GM19238 (cell line): ENCODE data around the gene UBR3.

Experiments
- DNase-seq: peaks from one replicate; pipeline ENCODE4 v3.0.0; 2011; ENCODE audit warnings: low spot score; ENCODE audit not compliant: insufficient read length

Gene UBR3

DNA sequence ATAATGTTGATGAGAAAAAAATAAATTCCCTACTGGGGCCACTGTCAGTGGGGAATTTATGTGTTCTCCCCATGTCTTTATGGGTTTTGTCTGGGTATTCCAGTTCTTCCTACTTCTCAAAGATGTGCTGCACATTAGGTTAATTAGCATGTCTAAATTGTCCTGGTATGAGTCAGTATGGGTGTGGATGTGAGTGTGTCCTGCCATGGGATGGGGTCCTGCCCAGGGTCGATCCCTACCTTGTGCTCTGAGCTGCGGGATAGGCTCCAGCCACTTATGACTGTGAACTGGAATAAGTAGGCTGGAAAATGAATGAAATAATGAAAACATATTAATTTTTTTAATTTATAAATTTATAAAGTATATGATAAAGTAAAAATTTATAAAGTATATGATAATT is 167.5 kb downstream of the UBR3 start:
- DNase-seq = no peak

DNA sequence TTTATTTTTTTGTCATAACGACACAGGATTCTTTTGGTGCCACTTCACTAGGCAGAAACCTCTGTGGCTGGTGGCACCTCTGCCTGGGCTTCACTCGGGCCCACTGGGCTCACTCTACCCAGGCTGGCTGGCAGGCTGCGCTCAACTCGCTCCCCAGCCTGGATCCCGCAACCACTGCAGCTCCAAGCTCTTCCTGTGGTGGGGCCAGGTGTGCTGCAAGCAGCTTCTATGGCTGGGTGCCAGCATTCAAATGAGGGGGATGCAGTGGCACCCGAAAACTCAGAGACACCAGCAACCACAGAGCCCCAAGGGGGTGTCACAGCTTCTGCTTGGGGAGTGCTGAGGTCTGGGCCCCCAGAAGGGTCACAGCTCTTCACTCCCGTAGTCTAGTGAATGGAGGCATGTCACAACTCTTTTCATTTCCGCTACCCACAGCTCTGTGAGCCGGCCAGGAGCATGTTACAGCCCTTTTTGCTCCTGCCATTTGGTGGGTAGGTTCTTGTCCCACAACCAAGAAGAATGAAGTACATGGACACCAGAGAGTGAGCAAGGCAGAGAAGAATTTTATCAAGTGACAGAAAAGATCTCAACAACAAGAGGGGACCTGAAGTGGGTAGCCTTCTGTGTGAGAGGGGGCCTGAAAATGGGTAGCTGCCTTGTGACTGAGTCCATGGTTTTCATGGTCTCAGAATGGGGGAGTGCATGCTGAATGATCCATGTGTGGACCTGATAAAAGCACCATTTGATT is 170.1 kb downstream of the UBR3 start:
- DNase-seq = no peak

DNA sequence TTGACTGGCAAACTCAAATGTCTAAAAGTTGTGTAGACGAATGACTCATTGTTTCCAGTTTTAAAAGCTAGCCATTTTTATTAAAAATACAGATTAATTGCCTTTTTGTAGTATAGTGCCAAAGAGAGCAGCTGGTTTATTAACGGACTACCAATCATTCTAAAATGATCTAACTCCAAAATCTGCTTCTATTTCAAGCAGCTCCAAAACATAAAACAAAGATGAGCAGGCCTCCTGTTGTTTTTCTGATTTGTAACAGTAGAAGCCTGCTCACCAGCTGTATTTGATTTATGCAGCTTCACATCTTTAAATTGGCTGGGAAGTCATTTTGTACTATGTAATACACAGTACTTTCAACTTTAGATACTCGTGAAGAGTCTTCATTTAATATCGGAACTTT is 171.8 kb downstream of the UBR3 start:
- no peak for DNase-seq

DNA sequence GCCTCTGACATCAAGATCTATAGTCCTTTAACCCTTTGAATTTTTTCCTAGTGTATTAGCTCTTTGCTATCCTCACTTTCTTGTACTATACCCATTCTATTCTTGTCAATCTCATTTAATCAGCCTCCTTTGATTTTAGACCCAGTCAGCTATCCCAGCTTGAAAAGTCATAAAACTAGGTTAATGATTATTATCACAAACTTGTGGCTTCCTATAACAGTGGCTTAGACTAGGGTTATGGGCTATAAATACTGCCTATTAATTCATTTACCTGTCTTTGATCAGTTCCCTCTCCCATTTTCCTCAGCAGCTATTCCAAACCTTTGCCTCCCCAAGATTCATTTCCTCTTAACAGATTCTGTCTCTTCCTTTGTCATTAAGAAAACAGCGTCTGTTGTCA is 174.8 kb downstream of the UBR3 start:
- no peak for DNase-seq

DNA sequence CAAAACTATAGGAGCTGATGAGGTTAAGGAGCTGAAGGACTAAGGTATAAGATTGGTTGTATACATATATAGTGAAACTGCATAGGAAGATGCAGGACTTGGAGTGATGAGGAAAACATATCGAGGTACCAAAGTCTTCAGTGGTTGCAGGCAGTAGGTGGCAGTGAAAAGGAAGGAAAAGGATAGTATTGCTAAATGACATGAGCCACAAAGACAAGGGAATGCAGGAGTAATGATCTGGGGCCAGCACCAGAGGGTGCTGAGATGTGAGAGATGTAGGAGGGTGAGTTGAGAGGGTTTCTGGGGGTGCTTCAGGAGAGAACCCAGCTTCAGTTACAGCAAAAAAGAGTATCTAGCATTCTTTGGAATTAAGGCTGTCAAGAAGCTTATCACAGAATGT is 178.4 kb downstream of the UBR3 start:
- no peak for DNase-seq

DNA sequence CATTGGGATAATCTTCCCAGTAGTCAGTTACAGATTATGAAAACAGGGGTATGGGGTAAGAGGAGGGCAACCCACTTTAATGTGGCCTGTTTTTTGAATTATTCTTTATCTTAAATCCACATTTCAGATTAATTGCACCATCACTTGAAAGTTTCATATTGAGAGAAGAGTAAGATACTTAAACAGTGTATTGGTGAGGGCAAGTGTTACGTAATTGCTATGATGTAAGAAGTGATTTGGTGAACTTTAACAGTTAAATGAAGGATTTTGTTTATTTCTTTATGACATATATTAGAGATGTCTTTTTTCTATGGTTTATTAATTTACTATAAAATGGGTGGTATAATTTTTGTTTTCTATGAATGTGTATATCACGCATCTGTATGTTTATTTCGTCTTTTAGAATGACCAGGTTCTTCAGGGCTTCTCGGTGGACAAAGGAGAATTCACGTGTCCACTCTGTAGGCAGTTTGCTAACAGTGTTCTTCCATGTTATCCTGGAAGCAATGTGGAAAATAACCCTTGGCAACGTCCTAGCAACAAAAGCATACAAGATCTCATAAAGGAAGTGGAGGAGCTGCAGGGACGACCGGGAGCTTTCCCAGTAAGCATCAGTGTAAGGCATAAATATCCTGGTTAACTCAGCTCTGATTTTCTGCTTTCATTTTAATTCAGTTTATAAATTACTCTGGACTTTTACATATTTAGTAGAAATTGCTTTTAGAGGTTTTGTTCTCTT is 179.5 kb downstream of the UBR3 start:
- DNase-seq = no peak

DNA sequence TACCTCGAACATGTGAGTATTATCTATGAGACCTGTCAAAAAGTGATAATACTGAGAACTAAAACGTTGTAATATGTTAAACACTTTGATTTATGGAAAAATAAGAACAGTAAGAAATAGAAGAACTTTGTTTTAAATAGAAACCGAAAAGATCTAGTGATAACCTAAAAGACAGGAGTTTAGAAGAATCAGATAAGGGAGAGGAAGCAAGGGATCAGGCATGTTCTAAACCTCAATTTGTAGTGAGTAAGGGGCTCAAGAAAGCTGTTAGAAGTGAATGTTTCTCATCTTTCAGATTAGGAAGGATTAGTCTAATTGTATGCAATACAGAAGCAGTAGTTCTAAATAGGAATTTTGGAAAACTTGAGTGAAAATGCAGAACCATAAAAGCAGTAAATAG is 182.0 kb downstream of the UBR3 start:
- DNase-seq = no peak

DNA sequence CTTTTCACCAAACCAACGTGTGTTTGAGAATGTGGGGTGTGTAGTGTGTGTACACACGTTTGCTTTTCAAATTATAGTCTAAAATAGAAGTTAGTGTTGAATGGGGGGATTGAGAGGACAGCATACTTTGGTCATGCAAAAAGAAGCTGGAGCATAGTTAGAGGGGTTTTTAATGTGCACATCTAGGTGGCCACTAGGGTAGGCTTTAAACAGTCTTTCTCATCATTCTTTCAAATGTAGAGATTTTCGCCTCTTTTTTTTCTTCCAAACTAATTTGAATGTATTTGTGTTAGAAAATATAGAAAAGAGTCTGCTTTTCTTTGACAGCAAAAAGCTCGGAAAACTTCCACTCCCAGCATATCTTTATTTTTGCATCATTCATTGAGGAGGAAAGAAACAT is 185.5 kb downstream of the UBR3 start:
- no peak for DNase-seq

DNA sequence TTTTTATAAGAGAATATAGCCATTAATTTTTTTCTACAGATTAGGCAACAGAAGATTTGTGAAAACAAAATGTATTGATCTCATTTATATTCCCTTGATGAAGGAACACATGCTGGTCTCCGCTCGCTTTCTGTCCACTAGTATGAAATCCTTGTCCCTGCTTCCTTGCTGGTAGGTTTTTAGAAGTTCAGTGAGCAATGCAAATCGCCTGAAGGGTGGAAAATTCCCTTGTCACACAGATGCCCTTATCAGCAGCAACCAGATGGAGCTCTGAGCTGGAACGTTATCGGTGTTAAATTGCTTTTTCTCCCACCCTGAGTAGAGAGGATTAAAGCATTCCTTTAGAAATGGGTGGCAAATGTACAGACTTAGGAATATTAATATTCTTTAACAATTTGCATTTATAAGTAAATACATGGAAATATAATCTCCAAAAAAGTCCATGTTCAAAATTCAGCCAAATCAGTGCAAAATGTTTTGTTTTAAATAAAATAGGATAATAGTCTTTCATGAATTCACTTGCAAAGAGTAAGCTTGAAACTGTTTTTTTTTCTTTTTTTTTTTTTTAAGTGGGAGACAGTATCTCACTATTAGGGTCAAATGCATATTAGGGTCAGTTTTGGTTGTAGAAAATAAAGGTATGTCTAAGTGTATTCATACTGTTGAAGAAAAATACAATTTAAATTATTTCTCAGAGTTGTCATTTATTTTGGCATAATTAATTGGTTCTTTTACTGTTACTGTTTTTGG is 186.7 kb downstream of the UBR3 start:
- DNase-seq = no peak

DNA sequence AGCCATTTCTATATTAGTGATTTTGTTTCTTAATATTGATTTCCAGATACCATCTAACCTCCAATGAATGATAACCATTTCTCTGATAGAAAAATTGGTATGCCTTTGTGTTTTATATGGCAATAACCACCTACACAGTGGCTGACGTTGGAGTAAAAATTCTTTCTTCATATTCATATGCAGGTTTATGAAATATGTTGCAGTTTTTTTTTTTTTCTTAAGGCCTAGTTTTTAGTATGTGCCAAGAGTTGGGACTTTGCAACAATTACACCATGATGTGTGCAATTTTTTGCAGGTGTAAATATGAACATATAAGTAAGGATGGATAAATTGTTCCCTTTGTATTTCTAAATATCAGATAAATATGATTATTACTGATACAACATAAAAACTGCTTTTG is 187.5 kb downstream of the UBR3 start:
- DNase-seq = no peak

DNA sequence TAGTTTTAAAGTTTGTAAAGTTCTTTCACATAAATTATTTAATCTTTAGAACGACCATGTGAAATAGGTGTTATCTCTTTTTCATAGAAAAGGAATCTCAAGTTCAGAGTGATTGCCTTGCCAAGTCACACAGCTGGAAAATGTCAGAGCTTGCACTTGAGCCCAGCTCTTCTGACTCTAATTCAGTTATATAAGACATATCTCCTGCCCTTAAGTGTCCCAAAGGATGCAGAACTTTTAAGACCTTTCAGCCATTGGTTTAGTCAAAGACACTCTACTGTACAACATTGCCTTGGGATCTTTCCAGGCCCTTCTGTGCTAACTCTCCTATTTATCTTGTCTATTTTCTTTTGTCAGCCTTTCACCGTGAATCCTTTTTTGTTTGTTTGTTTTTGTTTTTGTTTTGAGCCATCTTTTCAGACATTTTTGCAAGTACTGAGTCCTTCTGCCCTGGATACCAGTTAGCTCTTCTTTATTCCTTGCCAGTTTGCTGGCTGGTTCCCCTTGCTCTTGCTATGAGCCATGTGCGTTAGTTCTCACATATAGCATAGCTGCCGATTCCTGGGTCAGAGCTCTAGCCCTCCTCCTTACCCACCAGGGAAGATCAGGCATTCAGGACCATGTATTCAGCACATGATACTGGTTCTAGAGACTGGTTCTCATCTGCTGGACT is 190.7 kb downstream of the UBR3 start:
- no peak for DNase-seq

DNA sequence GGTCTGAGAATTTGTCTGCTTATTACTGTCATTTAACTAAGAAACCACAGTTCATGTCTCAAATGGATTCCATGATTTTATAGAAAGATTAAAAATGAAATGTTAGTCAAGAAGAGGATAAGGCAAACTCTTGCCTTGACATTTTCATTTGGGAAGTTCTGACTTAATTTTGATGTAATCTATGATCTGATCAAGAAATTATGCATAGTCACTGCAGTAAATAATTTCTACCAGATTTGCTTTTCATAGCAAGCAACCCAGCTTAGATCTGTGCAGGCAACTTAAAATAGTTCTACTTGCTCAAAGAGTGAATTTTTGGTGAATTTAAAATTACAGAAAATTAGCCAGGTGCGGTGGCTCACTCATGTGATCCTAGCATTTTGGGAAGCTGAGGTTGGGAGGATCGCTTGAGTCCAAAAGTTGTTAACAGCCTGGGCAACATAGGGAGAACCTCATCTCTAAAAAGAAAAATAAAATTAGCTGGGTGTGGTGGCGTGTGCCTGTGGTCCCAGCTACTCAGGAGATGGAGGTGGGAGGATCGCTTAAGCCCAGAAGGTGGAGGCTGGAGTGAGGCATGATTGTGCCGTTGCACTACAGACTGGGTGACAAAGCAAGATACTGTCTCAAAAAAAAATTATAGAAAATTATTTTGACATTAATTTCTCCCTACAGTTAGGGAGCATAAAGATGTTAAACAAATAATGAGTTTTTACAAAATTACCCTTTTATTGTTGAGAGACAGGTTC is 192.0 kb downstream of the UBR3 start:
- no peak for DNase-seq

DNA sequence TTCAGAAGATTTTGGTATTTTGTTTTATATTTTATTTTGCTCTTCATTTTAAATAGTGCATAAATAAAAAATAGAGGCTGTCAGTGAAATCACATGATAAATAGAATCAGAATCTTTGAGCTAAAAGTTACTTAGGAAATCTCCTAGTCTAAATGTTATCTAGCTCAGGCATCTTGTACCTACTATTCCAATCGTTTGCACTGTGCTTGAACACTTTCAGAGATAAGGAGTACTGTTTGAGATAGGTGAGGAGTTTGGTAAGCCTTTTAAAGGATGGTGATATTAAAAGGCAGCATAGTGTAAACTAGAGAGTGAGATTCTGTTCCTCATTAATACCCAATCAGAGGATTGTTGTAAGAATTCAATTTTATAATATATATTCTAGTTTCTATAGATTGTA is 193.5 kb downstream of the UBR3 start:
- no peak for DNase-seq

DNA sequence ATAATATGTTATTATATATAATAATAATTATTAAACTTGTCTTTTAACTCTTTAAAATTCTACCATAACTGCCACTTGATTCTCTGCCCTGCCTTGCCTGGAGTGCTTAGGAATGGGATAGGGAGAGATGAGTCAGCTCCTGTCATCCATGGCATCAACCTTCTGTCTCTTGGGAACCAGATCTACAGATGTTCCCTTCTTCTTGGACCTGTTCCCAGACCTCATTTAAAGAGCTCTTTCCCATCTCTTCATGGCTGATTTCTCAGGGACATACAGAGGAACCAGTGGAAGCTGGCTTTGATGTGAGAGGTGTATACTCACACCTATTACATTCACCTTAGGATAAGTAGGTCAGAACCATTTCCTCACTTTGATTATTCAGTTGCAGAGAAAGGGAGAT is 195.4 kb downstream of the UBR3 start:
- no peak for DNase-seq

DNA sequence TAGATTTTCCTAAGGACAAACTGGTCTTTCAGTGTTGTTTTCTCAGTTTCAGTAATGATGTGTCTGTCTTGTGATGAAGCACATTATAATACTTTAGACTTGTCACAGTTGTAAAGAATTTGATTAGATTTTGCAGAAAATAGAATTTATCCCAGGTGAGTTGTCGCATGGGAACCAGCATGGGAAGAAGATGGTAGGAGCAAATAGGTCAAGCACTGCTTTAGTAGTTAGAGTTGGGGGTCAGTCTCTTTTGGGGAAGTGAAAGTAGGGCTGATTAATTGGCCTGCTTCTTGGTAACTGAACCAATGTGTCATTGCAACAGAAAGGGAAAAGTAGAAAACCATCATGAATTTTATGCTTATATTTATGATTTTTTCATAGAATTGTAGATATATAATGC is 197.5 kb downstream of the UBR3 start:
- DNase-seq = peak; percentile 1

DNA sequence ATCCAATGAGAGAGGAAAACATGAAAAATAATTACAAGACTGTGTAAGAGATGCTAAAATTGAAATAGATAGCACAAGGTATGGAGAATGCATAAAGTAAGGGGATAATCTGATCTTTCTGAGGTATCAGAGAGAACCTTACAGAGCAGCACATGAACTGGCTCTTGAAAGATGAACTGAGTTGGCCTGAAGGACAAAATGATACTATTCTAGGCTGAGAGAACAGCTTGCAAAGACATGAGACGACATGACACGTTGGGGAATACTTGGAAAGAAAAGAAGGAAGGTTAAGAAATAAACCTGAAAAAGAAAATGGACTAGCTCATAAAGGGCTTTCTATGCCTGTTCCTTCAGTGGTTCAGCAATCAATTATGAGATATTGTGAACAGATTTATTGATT is 198.0 kb downstream of the UBR3 start:
- DNase-seq = no peak

DNA sequence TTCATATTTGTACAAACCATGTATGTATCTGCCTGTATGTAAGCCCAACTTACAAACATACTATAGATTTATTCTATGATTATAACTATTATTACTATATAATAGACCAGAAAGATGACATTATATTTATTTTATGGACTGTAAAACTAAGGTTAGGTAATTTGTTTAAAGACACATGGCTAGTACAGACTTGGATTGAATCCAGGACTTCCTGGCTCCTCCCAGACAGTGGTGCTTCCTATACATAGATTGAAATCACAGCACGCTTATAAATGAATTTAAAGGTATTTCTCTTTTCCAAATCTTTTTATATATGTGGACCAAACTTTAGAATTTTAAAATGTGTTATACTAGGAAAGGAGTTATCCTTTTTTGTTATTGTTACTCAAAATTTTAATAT is 199.1 kb downstream of the UBR3 start:
- DNase-seq = no peak

DNA sequence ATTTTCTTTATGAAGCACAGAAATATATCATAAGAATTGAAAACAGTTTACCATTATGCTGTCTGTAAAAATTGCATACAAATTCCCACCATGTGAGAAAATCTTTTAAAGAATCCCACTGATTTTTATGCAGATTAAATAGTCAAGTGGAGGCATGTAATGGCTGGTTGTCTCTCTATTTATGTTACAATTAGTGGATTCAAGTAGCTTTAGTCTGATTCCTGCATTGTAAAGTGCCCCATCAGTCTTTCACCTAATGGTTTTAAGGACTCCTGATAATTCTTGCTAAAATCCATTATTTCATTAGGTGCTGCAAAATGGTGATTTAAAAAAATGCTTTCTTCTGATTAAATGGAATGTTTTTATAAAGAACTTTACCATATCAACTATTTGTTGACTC is 202.3 kb downstream of the UBR3 start:
- no peak for DNase-seq

DNA sequence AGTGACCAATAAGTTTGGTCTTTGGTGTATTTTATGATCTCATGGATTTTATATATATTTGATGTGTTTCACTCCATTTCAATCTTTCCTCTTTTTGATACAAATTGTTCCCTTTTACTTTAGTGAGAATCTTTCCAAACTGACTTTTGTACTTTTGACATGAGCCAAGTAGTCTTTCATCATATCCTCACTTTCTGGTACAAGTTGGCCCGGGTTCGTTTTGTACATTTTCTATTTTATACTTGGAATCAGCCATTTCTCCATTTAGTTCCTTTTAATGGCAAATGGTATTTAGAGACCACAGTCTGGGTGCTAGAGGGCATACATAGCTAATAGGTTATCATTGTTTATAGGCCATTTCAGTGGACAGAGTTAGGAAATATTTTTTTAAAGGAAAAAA is 202.8 kb downstream of the UBR3 start:
- no peak for DNase-seq

DNA sequence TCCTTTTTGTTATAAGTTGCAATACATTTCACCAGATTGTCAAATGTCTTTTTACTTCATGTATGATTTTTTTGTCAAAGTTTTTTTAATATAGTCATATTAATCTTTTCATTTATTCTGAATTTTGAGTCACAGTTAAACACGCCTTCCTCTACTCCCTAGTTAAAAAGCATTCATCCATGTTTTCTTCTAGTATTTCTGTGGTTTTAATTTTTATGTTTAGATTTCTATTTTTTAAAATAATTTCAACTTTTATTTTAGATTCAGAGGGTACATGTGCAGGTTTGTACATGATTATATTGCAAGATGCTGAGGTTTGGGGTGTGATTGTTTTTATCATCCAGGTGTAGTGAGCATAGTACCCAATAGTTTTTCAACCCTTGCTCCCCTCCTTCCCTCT is 204.0 kb downstream of the UBR3 start:
- no peak for DNase-seq

DNA sequence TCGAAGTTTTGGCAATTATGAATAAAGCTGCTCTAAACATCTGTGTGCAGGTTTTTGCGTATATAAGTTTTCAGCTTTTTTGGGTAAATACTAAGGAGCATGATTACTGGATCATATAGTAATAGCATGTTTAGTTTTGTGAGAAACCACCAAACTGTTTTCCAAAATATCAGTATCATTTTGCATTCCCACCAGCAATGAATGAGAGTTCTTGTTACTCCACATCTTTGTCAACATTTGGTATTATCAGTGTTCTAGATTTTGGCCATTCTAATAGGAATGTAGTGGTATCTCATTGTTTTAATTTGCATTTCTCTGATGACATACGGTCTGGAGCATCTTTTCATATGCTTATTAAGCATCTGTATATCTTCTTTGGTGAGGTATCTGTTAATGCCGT is 207.3 kb downstream of the UBR3 start:
- no peak for DNase-seq
